Measurements from ENCODE around the gene TCOF1. TPM values are rescaled to one million over a fixed set of nuclear protein-coding genes. Genes with fewer than 3 reads are reported as not detected.
"Not testable (repeated sequence)": the region's sequence is repeated elsewhere in the genome, so short reads cannot be mapped to it uniquely, and the experiment has no call there.

The TCOF1 gene
- total RNA-seq, 1 donor from 2014 or later, result 65.3 TPM

- peaks cover 14% of the 10 kb centered on the region for H3K4me1 Mint-ChIP-seq (ENCODE audit: unreplicated experiment)
- DNase-seq (ENCODE audit: extremely low spot score, unreplicated experiment), result no peak
- H3K4me3 Mint-ChIP-seq, result no peak overlapping the region
- no peaks in the 10 kb centered on the region for H3K9me3 Mint-ChIP-seq
- no peaks in the 10 kb centered on the region for H3K36me3 Mint-ChIP-seq
- no peak for TF ChIP-seq CTCF (conservative IDR thresholded peaks at IDR 0.05)
- H3K27ac Mint-ChIP-seq, result no peak overlapping the region
- no peaks in the 10 kb centered on the region for H3K27me3 Mint-ChIP-seq
Observed at GRCh38 chr5:150411245-150411979, 53.9 kb downstream of the TCOF1 start.

- H3K4me3 Mint-ChIP-seq, result peak within 1 kb of the TSS; percentile 83
- no peak for TF ChIP-seq CTCF (conservative IDR thresholded peaks at IDR 0.05)
- no peak for DNase-seq (ENCODE audit: extremely low spot score, unreplicated experiment)
- H3K36me3 Mint-ChIP-seq, result no peaks in the 10 kb centered on the region
- H3K9me3 Mint-ChIP-seq, result no peaks in the 10 kb centered on the region
- peaks cover 14% of the 10 kb centered on the region for H3K4me1 Mint-ChIP-seq (ENCODE audit: unreplicated experiment)
- H3K27me3 Mint-ChIP-seq, result no peaks in the 10 kb centered on the region
- peak within 1 kb of the TSS; percentile 80 for H3K27ac Mint-ChIP-seq
Observed at GRCh38 chr5:150412319-150413175, 55.0 kb downstream of the TCOF1 start, which contains the start of gene CD74. Gene CD74 (minus strand): TSS chr5:150412910. CDS start chr5:150412749, 161 bp downstream.

- H3K9me3 Mint-ChIP-seq, result no peaks in the 10 kb centered on the region
- H3K36me3 Mint-ChIP-seq, result no peaks in the 10 kb centered on the region
- no peak for TF ChIP-seq CTCF (conservative IDR thresholded peaks at IDR 0.05)
- H3K4me1 Mint-ChIP-seq (ENCODE audit: unreplicated experiment), result peaks cover 14% of the 10 kb centered on the region
- no peak for DNase-seq (ENCODE audit: extremely low spot score, unreplicated experiment)
- no peaks in the 10 kb centered on the region for H3K27me3 Mint-ChIP-seq
- H3K27ac Mint-ChIP-seq, result no peak overlapping the region
- H3K4me3 Mint-ChIP-seq, result peak overlapping the region; percentile 83
Observed at GRCh38 chr5:150413176-150413901, 55.8 kb downstream of the TCOF1 start.

GRCh38 chr5:150413902-150414790 is 56.6 kb downstream of the TCOF1 start:
- not testable (repeated sequence) for H3K27me3 Mint-ChIP-seq; DNase-seq (ENCODE audit: extremely low spot score, unreplicated experiment); H3K9me3 Mint-ChIP-seq; H3K36me3 Mint-ChIP-seq; H3K27ac Mint-ChIP-seq; H3K4me3 Mint-ChIP-seq
- H3K4me1 Mint-ChIP-seq (ENCODE audit: unreplicated experiment), result peaks cover 14% of the 10 kb centered on the region

- Mint-ChIP-seq H3K27me3 (no peaks in the 10 kb centered on the region), H3K36me3 (no peaks in the 10 kb centered on the region), H3K27ac (no peak overlapping the region), H3K9me3 (no peaks in the 10 kb centered on the region), H3K4me3 (no peak overlapping the region), H3K4me1 (ENCODE audit: unreplicated experiment) (no peaks in the 10 kb centered on the region)
- no peak for TF ChIP-seq CTCF (conservative IDR thresholded peaks at IDR 0.05)
- no peak for DNase-seq (ENCODE audit: extremely low spot score, unreplicated experiment)
Observed at GRCh38 chr5:150419630-150420270, 62.3 kb downstream of the TCOF1 start.

Data from type B pancreatic cell (in vitro differentiated cells).